EH (cell line): Measurements from ENCODE around the gene ACSM3.
"Not testable (repeated sequence)": the region's sequence is repeated elsewhere in the genome, so short reads cannot be mapped to it uniquely, and the experiment has no call there.

ENCODE experiments used
- DNase-seq: peaks from one replicate; pipeline ENCODE4 v3.0.0-alpha.2; 2015; ENCODE audit warnings: low read depth

The ACSM3 gene

GRCh38 chr16:20755799-20756198 lies 8.0 kb upstream of the ACSM3 start:
- not testable (repeated sequence) for DNase-seq

DNA sequence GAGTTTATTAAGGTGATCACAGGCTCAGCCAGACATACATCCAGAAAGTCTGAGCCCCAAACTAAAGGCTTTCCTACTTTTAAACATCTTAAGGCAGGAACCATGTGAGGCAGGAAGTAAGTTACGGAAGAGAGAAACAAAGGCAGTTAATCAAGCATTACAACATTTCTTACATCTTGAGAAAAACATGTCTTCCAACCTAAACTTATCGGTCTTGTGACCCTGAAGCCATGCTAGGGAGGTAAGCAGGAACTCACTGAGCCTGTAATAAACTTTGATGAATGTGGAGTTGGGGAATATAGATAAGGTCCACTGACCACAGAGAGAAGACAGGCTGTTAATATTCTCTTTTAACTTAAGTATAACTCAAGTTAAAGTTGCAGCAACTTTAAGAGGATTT lies 3.5 kb upstream of the ACSM3 start:
- DNase-seq = no peak

GRCh38 chr16:20761175-20761574 lies 2.6 kb upstream of the ACSM3 start:
- DNase-seq = no peak

DNA sequence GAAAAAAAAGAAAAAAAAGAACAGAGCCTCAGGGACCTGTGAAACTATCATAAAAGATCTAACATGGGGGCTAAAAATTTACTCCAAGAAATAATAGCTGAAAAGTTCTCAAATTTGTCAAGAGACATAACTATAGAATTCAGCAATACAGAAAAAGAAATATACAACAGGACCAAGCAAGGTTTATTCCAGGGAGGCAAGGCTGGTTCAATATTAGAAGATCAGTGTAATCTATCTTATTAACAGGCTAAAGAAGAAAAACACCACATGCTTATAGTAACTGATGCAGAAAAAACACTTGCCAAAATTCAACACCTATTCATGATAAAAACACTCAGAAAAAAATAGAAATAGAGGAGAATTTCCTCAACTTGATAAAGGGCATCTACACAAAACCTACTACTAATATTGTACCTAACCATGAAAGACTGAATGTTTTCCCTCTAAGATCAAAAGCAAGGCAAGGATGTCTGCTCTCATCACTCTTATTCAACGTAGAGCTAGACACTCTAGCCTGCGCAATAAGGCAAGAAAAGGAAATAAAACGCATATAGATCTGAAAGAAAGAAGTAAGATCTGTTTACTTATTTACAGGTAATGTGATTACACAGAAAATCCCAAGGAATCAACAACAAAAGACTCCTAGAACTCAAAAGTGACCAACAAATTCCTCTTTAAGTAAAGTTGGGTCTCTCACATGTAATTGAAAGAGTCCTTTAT lies 1.2 kb upstream of the ACSM3 start:
- no peak for DNase-seq

- DNase-seq = not testable (repeated sequence)
Observed at GRCh38 chr16:20764448-20764847, 634 bp downstream of the ACSM3 start.

GRCh38 chr16:20765732-20766131 lies 1.9 kb downstream of the ACSM3 start:
- DNase-seq = no peak

DNA sequence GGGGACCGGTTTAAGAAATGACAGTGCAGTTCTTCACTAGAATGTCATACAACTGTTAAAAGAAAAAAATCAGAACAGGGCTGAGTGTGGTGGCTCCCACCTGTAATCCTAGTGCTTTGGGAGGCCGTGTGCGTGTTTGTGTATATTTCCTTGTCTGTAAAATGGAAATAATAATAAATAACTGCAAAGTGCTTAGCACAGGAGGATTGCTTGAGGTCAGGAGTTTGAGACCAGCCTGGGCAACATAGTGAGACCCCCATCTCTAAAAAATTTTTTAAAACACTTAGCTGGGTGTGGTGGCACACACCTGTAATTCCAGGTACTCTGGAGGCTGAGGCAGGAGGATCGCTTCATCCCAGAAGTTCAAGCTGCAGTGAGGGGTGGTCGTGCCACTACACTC lies 2.5 kb downstream of the ACSM3 start:
- DNase-seq = no peak

DNA sequence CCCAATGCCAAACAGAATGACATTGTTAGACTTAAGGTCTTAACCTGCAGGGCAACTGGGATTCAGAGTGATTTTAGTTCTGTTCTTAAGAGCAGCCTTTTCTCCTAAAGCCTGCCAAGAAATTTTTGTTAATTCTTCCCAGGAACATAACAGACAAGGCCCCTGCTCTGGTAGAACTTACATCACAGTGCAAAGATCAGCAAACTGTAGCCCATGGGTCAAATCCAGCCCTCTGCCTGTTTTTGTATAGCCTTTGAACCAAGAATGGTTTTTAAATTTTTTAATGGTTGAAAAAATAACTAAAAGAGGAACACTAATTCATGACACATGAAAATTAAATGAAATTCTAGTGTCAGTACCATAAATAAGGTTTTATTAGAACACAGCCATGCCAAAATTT lies 3.8 kb downstream of the ACSM3 start:
- DNase-seq = no peak

DNA sequence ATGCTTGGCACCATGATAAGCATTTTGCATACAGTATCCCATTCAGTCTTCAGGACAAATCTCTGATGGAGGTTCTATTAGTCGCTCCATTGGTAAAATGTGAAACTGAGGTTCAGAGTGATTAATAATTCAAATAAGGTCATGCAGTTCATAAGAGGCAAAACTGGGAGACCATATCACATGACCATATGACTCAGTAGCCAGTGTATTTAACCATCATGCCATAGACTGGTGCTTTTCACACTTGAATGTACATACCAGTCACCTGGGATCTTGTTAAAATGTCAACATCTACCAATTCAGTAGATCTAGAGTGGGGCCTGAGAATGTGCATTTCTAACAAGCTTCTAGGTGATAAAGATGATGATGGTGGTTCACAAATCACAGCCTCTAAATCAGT lies 4.3 kb downstream of the ACSM3 start:
- peak; percentile 0 for DNase-seq

- no peak for DNase-seq
Observed at GRCh38 chr16:20768818-20769217, 5.0 kb downstream of the ACSM3 start.

GRCh38 chr16:20773679-20774078 lies 9.9 kb downstream of the ACSM3 start:
- no peak for DNase-seq

DNA sequence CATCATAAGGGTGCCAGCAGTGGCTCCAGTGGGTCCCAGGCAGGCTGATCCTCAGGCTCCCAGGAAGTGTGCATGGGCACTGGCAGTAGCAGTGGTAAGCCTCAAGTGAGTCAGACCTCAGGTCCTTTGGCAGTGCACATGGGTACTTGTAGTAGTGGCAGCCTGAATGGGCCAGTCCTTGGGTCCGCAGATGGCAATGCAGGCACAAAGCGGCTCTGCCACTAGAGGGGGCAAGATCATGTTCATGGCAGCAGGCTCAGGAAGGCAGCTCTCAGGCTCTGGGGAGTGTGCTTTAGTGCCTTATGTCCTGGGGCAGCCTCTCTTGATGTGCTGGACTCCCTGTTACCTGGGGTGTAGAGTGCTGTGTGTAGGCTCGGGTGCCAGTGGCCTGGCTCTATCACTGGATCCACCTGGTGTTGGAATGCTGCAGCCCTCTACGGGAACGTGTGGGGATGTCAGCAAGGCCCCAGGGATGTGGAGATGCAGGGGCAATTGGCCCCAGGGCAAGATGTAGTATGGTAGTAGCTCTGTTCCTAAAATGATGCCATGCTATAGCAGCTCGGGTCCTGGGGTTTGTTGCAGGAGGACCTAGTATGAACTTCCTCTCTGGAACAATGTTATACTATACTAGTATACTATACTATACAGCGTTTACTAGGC lies 11.0 kb downstream of the ACSM3 start:
- DNase-seq = peak; percentile 69

DNA sequence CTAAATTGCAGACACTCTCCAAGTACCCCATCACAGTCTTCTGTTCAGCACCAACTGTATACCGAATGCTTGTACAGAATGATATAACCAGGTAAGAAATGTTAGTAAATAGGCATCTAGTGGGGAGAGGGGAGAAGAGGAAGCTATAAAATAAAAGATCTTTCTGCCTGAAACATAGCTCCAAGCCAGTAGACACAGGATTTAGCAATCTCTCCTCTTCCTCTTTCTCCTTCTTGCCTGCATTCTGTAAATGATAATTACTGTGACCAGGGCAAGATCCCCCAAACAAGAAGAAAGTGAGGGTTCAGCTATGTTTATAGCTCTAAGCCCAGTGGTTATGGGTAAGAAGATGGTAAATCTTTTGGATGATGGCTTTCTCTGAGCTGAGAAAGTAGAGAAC lies 17.9 kb downstream of the ACSM3 start:
- DNase-seq = no peak

DNA sequence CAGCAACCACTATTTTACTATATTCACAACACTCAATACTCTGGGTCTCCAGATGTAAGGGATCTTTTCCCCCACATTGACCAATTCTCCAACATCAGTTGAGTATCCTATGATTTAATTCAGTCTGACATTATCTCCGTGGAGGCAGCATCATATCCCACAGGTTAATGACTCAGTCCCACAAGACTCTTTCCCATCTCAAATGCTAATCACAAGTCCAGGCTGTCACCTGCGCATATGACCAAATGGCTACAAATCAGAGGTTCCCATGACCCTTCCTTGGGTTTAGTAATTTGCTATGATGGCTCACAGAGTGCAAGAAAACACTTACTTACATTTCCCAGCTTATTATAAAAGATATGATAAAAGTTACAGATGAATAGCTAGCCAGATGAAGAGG lies 18.7 kb downstream of the ACSM3 start:
- DNase-seq = no peak

DNA sequence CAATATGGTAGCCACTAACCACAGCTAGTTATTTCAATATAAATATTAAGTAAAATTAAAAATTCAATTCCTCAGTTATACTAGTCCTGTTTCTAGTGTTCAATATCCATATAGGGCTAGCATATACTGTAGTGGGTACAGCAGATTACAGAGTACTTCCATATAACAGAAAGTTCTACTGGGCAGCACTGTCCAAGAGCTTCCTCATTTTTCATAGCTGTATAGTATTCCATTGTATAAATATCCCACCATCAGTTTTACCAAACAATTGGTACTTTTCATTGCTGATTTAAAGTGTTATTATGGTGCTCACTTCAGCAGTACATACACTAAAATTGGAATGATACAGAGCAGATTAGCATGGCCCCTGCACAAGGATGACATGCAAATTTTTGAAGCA lies 20.4 kb downstream of the ACSM3 start:
- no peak for DNase-seq

- no peak for DNase-seq
Observed at GRCh38 chr16:20789130-20789529, 25.3 kb downstream of the ACSM3 start.

GRCh38 chr16:20791923-20792612 lies 28.3 kb downstream of the ACSM3 start:
- peak; percentile 40 for DNase-seq

- DNase-seq = no peak
Observed at GRCh38 chr16:20798364-20798763, 34.5 kb downstream of the ACSM3 start.

GRCh38 chr16:20799599-20799998 lies 35.8 kb downstream of the ACSM3 start:
- DNase-seq = peak; percentile 17

GRCh38 chr16:20801278-20801677 lies 37.5 kb downstream of the ACSM3 start:
- DNase-seq = no peak

- DNase-seq = peak; percentile 40
Observed at GRCh38 chr16:20803192-20803560, 39.4 kb downstream of the ACSM3 start.

DNA sequence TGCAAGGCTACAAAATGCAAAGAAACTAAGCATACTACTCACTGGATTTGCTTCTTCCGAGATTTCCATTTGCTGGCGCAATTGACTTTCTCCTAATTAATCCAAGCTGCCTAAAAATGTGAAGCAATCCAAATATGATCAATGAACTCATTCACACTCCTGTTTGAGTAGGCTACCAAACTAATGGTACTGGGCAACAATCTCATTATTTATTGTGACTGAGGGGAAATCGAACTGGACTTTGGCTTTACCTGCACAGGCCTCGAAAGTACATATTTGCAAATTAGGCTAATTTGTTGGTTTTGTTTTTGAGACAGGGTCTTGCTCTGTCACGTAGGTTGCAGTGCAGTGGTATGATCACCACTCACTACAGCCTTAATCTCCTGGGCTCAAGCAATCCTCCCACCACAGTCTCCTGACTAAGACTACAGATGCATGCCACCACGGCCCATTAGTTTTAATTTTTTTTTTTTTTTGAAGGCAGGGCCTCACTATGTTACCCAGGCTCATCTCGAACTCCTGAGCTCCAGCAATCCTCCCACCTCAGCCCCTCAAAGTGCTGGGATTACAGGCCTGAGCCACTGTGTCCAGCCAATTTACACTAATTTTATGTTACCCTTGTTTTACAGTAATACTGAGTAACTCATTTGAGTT lies 39.9 kb downstream of the ACSM3 start:
- DNase-seq = no peak

DNA sequence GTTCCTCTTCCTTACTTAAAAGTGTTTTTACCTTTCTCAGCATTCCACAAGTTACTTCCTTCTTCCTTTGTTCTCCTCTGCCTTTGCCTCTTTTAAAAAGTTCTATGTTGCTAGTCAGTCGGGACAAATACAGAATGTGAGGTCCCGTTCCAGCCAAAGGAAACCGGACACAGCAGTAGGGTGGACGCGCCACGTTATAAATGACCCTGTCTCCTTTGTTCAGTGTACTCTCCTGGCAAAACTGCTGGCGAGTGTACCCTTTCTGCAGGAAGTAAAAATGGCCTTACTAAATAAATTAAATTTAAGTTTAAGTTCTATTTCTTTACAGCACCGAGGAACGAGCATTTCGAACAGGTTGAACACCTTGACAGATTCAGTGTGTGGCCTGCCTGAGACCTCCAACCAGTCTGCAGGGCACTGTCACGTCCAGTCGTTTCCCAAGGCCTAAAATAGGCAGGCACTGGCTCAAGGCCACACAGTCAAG lies 41.9 kb downstream of the ACSM3 start:
- DNase-seq = peak; percentile 16
